HG02588 (cell line): Measurements from ENCODE around the gene CLIP4.

Source experiments
- ATAC-seq: cut with Tn5 transposase; IDR thresholded peaks from one replicate; pipeline ENCODE4 v1.9.1; 2021; ENCODE audit warnings: mild to moderate bottlenecking, moderate library complexity; ENCODE audit not compliant: unreplicated experiment

Gene CLIP4

DNA sequence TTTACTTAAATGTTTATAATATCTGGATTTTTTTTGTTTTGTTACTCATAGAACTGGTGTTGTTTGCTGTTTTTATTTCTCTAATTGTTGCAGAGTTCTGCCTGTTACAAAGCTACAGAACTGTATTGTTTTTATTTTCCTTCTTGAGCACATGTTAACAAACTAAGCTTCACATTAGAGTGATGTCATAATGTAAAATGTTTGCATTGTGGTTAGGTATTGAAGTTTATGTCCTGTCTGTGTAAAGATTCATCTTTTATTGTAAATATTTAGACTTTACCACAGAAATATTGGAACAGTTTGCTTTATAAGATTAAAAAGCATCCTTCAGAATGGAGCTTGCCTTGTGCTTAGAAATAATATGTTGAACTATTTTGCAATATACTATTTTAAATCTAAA lies 67.7 kb downstream of the CLIP4 start:
- ATAC-seq: no peak

DNA sequence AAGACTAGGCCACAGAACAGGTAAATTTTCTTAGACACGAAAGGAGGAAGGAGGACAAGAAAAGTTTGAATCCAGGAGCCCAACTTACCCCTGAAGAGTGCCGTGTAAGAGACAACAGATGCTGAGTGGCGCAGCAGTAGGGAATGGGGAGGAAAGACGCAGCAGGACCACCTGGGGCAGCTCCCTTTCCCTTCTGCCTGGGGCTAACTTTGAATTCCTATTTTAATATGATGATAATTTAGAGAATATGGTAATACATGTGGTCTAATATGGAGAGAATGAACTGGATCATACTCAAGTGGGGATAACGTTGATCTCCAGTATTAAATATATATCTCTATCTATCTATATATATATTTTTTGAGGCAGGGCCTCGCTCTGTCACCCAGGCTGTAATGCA lies 69.3 kb downstream of the CLIP4 start:
- no peak for ATAC-seq

DNA sequence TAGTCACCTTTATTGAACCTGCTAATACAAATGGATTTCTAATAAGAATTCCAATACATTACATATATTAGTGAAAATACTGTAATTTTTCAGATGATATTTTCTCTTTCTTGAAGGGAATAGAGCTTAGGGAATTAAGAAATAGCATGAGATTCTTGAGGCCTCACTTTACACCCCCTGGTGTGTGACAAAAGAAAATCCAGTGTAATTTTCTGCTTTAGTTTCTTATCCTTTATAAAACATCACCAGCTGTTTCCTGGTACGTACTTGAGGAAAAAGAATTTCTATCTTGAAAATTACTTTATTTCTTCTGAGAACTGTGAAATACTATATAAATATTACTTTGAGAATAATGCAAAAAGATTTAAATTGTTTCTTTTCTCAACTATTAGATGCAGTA lies 71.6 kb downstream of the CLIP4 start:
- no peak for ATAC-seq

DNA sequence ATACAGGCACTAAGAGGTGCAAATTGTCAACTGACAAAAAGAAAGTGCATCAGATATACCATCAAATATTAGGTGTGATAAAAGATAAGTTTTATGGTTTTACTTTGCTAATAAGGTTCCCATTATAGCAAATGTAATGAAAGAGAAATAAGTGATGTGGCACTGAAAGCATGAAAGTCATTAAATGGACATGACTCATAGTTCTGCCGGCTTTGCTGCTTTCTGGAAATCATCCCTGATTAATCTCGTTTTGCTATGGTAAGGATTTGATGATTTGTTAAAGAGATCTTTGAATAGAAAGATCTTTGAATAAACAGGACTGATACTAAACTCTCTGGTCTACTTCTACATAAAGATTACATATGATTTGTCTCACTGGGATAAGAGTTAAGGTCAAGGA lies 72.7 kb downstream of the CLIP4 start:
- no peak for ATAC-seq

DNA sequence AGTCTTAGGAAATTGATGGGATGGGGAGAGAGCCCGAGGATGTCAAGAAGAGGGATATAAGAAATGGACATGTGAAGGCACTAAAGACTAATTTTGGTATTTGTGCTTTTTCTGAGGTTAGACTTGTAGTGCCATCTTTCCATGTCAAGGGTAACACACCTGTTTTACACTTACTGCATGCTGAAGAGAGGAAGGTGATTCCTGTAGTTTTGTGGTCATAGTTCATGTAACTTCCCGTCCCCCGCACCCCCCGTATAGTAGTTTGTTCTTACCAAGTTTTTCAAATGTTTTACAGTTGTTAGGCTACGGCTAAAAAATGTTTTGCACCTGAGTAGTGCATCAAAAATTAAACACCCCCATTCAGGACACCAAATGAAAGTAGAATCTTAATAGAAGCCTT lies 73.8 kb downstream of the CLIP4 start:
- no peak for ATAC-seq

DNA sequence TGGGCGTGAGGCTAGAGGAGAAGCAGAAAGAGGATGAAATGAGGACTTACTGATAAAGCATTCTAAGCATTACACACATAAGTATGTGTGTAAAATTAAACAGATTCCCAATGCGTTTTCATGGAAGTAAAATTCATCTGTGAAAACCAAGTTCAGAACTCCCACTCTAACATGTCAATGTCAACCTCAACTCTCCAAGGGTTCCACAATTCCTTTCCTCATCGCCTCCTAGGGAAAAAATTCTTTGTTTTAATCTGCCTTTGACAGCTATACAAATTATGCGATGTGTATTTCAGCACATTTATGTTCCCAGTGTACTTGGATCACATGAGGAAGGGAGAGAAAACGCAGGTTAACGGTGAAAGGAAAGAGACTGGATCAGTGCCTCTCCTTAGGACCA lies 76.6 kb downstream of the CLIP4 start:
- no peak for ATAC-seq

DNA sequence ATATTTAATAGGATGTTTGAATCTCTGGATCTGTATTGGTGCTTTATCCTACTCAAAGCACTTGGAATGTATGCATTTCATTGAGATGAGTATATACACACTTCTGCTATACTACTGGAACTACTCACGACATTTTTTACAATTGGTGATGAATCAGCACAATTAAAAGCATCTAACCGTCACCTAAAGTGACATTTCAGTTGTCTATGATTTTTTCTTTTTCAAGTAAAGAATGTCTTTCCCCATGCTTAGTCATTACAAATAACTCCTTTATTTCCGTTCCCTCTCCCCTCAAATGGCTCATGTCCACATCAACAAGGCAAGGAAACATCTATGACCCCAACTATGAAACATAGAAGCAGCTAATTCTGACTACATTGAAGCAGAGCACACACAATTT lies 77.3 kb downstream of the CLIP4 start:
- ATAC-seq: no peak

DNA sequence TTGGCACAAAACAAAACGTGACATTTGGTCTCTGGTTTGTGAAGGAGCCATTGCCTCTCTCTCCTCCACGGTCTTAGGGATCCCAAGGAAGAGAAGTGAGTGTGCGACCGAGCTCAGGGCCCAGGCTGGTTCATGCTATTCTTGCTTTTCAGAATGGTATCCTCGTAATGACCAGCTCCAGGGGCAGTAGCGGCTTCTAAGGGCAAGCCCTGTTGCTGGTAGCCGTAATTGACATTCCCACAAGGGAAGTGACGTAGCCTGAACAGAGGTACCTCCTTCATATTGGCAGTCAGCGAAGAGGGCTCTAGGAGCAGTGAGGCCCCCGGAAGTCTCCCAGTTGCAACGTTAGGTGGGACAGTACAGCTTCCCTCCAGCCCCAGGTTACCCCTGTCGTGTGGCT lies 77.9 kb downstream of the CLIP4 start:
- ATAC-seq: no peak

DNA sequence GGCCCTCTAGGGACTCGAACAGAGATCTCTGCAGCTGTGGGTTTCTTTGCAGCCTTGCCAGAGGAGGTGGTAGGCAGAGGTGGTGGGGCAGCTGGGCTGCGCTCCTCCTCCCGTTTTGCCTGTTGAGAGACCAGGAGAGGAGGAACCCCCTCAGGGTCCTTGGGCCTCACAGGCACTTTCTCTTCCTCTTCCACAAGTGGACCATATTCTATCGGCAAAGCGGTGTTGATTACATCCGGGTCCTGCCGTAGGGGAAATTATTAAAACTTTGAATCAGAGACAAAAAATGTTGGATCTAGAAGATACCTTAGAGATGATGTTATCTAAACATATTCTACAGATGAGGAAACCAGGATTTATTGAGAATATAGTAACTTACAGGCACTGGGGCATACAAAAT lies 78.5 kb downstream of the CLIP4 start:
- no peak for ATAC-seq

DNA sequence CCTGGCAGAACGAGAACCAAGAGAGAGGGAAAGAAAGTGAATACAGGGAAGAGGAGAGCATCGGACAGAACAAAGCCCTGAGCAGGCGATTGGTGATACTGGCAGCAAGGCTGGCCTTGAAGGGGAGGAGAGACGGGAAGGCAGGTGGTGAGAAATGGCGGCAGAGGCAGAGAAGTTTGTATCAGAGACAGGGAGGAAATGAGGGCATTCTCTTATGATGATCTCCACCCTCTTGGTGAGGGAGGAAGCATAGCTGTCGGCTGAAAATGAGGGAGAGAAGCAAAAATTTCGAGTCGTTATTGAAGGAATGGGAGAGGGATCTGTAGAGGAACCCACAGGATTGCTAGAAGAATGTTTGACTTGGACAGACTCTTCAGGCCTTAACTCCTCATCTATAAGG lies 80.6 kb downstream of the CLIP4 start:
- no peak for ATAC-seq

DNA sequence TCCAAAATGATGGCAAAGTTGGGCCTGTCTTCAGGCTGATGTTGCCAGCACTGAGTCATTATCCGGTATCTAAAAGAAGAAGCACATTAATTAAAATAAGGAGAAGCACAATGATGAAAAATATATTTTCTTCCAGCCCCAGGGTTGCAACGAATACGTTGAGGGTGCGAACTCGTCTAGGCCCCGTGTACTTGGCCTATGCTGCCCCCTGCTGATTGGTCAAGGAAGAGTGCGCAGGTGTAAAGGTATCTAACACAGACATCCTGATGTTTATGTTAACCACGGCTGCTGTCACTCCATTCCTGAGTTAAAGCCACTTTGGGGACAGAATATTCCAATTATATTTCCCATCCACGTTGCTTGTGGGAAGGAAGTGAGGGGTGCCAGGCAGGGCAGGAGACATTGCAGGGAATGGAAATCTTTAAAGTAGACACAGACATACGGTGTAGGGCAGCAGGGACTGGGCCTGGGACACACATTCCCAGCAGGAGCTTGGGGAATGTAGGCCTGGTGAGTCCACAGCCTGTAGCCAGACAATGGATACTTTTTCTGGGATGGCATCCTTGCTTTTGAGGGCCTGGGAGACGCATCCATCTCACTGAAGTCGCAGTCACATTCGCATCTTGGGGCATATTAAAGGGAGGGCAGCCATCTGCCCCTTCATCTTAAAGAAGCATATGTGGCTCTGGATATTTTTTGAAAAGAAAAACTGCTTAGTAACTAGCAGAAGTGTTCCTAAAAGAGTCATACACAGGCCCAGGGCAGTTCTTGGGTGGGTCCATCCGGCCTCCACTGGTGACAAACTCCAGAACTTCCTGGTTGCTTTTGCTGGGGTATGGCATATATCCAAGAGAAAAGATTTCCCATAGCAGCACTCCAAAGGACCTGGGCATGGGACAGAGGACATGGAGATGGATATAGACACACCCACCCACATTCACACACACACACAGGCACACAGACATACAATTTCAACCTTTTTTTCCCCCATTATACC lies 81.9 kb downstream of the CLIP4 start:
- no peak for ATAC-seq

DNA sequence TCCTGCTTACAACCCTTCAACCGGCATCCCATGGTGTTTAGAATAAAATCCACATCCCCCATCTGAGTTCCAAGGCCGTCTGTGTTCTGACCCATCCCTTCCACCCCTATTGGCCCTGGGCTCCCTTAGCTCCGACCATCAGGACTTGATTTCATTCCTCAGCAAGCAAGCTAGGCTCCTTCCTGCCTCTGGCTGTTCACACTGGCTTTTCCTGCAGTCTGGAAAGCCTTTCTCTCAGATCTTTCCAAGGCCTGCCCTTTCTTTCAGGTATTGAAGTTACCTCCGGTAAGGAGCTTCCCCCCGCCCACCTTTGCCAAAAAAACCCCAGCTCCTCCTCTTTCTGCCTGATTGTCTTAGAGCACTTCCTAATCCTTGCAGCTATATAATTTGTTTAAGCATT lies 86.8 kb downstream of the CLIP4 start:
- ATAC-seq: no peak

DNA sequence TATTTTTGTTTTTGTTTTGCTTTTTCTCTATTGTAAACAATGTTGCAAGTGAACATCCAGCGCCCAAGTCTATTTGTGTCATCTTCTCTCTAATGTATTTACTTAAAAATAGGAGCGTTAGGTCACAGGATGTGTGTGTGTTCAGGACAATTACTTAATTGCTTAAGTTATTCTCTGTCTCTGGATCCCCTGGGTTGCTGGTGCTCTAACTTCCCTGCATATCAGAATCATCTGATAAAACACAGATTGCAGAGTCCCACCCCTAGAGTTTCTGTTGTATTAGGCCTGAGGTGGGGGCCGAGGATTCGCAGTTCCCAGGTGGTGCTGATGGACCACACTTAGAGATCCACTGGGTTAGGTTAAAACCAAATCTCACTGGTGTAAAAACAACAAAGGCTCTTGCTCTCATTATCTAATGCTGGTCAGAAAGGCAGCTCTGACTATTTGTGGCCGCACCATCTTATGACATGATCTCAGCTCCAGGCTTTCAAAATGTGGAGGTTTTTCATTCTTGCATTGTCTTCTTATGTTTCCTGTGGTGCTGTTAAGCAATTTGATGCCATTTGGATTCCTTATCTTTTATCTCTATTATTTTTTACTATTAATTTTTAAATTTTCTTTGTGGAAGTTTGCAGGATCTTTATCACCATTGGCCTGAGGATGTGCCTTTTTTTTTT lies 87.7 kb downstream of the CLIP4 start:
- ATAC-seq: no peak

DNA sequence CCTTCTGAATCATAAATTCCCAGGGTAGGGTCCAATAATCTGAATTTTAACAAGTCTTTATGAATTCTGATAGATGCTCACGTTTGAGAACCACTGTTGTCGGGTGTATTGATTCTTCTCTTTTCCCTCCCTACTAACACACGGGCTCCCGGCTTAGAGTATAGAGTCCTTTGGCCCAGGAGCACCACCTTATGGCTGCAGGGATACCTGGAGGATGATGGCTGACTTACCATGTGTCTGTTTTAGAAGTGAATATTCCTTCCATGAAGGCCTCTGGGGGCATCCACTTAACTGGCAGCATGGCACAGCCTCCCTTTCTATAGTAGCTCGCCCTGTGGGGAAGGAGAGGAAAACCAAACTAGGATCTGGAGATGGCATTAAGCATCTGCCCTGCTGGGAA lies 91.7 kb downstream of the CLIP4 start:
- ATAC-seq: no peak

DNA sequence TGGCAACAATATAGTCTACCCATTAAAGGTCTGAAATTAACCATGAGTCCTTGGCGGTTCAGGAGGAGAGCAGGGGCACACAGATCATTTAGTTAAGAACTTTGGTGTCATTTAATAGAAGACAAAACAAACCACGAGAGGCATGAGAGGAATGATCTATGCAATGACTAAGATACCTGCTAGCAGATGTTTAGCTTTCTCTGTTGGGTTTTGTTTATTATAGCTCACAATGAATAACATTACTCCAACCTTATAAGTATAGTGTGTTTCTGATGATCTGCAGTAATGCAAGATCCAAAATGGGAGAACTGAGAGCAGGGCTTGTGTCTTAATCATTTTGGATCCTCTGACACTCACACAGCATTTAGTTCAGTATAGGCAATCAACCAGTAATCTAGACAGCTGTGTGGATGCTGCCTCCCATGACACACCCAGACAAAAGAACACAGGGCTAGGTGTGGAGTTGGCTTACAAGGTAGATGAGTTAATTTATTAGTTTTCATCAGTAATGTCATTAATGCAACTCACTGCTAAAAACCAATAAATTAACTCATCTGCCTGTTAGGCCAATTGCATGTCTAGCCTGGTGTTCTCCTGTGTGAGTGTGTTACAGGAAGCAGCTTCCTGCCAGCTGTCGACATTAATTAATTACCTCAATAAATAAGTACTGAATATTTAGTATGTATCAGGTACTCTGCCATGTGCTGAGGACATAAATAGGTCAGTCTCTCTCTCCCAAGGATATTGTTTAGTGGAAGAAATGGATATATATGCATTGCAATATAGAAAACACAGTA lies 92.3 kb downstream of the CLIP4 start:
- no peak for ATAC-seq

DNA sequence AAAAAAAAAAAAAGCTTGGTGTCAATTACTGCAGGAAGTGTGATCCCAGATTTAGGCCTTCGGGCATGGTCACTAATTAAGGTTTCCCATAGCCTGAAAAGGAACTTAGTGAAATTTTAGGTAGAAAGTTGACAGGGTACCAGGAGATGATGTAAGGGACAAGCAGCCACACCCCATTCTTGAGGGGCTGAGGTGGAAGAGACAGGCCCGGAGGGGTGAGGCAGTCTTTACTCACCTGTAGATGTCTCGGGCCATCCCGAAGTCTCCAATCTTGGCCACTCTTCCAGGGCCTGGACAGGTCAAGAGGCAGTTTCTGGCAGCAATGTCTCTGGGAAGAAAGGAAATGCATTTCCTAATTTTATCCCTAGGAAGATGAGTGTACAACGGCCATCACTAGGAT lies 94.3 kb downstream of the CLIP4 start:
- no peak for ATAC-seq

DNA sequence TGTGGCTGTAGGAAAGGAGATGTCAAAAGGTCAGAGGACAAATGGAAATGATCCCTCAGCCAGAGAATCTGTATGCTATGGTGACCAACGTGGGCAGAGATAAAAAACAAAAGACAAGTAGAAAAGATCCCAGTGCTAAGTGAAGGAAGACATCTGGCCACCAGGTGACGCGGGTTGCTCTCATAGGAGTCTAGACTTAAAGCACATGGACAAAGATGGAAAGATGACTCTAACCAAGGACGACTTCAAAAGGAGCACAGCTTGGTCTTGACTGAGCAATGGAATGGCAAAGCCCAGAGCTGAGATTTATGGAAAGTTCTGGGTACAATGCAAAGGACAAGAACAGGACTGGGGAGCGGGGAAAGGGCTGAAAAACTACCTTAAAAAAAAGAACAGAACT lies 96.8 kb downstream of the CLIP4 start:
- no peak for ATAC-seq

DNA sequence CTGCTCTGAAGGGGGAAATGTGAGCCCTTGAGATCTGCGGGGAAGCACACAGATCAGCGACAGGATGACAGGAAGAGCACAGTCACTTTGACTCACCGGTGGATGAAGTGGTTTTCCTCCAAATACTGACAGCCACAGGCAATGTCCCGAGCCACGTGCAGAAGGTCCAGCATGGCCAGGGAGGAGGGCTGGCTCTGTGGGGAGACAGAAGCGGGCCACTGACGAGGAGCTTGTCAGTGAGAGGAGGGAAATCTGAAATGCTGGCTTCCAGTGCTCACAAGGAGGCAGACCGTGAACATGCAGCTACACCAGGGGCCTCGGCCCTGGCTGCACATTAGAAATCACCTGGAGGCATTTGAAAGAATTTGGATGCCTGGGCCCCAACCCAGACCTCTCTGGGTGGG lies 98.7 kb downstream of the CLIP4 start:
- no peak for ATAC-seq

DNA sequence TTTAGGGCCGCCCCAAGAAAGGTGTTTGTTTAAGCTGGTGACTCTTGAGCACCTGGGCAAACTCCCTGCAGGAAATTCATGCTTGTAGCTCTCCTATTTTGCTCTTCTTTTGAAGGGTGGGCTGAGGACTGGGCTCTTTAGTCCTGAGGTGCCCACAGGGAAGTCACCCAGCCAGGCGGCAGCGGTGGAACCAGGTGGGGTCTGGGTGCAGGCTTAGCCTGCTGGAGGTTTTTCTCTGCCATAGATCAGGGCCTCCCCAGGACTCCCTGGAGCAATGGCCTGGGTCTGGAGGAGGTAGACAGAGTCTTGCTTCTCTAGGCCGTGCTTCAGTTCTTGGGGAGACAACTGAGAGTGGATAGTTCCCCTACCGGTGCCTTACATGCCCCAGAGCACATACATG lies 99.9 kb downstream of the CLIP4 start:
- ATAC-seq: no peak

DNA sequence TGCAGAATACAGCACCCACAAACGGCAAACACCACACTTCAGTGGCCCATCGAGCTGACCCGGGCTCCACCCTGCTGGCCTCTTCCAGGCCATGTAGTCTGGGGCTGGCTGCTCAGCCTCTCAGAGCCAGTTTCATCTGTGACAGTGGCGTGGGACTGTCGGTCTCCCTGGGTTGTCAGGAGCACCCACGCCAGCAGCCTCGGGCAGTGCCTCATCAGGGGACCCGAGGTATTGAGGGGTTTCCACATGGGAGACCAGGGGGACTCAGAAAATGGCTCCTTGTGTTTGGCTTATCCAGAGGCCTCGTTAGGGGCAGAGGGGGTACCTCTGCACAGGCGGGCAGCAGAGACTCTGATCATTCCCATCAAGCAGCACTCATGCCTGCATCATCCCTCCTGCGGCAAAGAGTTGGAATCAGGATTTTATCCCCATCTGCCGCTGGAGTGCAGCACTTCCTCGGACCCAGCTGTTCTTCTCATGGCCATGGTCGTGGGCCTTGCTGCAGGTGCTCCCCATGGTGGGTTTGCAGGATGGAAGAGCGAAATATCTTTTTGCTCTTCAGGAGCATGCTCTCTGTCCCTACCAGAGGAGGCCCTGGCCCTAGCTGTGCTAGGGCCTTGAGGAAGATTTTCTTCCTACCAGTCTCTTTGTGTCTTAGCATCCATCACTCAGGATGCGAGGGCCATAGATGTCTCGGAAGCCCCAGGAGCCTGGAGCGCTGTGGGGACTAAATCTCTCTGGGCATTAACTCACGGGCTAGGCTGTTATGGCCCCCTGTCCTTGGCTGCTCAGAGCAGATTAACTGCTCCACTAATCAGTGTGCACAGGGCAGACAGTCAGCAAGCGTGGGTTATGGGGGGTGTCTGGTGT lies 100.8 kb downstream of the CLIP4 start:
- ATAC-seq: no peak

DNA sequence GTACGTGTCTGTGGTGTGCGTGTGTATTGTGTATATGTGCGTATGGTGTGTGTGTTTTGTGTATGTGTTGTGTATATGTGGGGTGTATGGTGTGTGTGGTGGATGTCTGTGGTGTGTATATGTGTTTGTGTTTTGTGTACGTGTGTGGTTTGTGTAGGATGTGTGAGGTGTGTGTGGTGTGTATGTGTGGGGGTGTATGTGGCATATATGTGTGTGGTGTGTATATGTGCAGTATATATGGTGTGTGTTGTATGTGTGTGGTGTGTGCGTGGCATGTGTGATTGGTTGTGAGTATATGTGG lies 101.3 kb downstream of the CLIP4 start:
- no peak for ATAC-seq
